Nephron (organoid): Measurements from ENCODE around the gene TMEM200B.
A peak's percentile ranks its signal among the peaks of the same experiment; 100 is the strongest.

ENCODE experiments used
- H3K27ac Mint-ChIP-seq, 3 experiments: 2 replicates each; pipeline ENCODE4 v1.8.0; 2020; ENCODE audit warnings: mixed read lengths in 3 of 3, mild to moderate bottlenecking in 2 of 3, moderate library complexity in 1 of 3
- H3K27me3 Mint-ChIP-seq: 2 replicates; pipeline ENCODE4 v1.8.0; 2021; ENCODE audit warnings: low read depth, mild to moderate bottlenecking, moderate library complexity, mixed read lengths
- H3K36me3 Mint-ChIP-seq: 2 replicates; pipeline ENCODE4 v1.8.0; 2020; ENCODE audit warnings: low read depth, mixed read lengths
- H3K4me1 Mint-ChIP-seq: 2 replicates; pipeline ENCODE4 v1.8.0; 2020; ENCODE audit warnings: mixed read lengths
- H3K4me3 Mint-ChIP-seq, 3 experiments: 2 replicates each; pipeline ENCODE4 v1.8.0; 2020; ENCODE audit warnings: mild to moderate bottlenecking in 3 of 3, mixed read lengths in 3 of 3, moderate library complexity in 2 of 3
- H3K9me3 Mint-ChIP-seq: 2 replicates; pipeline ENCODE4 v1.8.0; 2020; ENCODE audit warnings: mixed read lengths
- CTCF ChIP-seq, 3 experiments: fragments of 200-600 bp; sonication (generic); IDR thresholded peaks; one replicate each; pipeline ENCODE4 v1.5.0; 2021; ENCODE audit warnings: antibody characterized with exemption in 3 of 3; ENCODE audit not compliant: unreplicated experiment in 3 of 3

The TMEM200B gene

GRCh38 chr1:29124366-29125236 lies 898 bp upstream of the TMEM200B start:
- H3K36me3 Mint-ChIP-seq = no peaks in the 10 kb centered on the region
- peak overlapping the region; percentile 85 to 91 (median 89) for H3K4me3 Mint-ChIP-seq
- no peaks in the 10 kb centered on the region for H3K9me3 Mint-ChIP-seq
- TF ChIP-seq CTCF (IDR thresholded peaks at IDR 0.05; ENCODE audit: unreplicated experiment in 3 of 3) = peak; percentile 66 to 72 (median 69)
- peaks cover 15% of the 10 kb centered on the region for H3K4me1 Mint-ChIP-seq
- peaks cover 45% of the 10 kb centered on the region for H3K27me3 Mint-ChIP-seq
- H3K27ac Mint-ChIP-seq = peak overlapping the region; percentile 95 to 98 (median 95)

- no peaks in the 10 kb centered on the region for H3K9me3 Mint-ChIP-seq
- H3K27ac Mint-ChIP-seq = peak overlapping the region; percentile 38 to 96 (median 87)
- H3K4me3 Mint-ChIP-seq = peak overlapping the region; percentile 84 to 87 (median 86)
- TF ChIP-seq CTCF (IDR thresholded peaks at IDR 0.05; ENCODE audit: unreplicated experiment in 3 of 3) = no peak
- peaks cover 4% of the 10 kb centered on the region for H3K36me3 Mint-ChIP-seq
- peaks cover 20% of the 10 kb centered on the region for H3K4me1 Mint-ChIP-seq
- peaks cover 56% of the 10 kb centered on the region for H3K27me3 Mint-ChIP-seq
Measured at GRCh38 chr1:29123053-29123886, 433 bp downstream of the TMEM200B start.

DNA sequence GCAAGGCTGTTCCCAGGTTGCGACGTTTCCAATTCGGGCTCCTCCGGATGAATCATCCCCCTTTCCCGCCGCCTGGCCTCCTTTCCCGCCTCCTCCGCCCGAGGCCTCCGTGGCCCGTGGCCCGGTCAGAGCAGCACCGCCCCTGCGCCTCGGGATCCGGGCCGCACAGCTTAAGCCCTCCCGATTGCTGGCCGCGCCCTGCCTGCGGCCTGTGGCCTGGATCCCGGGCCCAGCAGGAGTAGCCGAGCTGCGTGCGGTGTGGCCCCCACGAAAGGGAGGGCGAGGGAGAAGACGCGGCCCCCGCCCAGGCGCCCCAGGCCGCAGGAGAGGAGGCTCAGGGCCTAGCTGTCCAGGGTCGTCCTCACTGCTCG lies 1.0 kb downstream of the TMEM200B start:
- Mint-ChIP-seq H3K27me3 (peaks cover 52% of the 10 kb centered on the region), H3K27ac (peak overlapping the region; percentile 64 to 96 (median 87)), H3K4me3 (peak overlapping the region; percentile 84 to 87 (median 86)), H3K36me3 (peaks cover 6% of the 10 kb centered on the region), H3K4me1 (peaks cover 20% of the 10 kb centered on the region), H3K9me3 (no peaks in the 10 kb centered on the region)
- no peak for TF ChIP-seq CTCF (IDR thresholded peaks at IDR 0.05; ENCODE audit: unreplicated experiment in 3 of 3)

- no peaks in the 10 kb centered on the region for H3K9me3 Mint-ChIP-seq
- peaks cover 52% of the 10 kb centered on the region for H3K27me3 Mint-ChIP-seq
Measured at GRCh38 chr1:29121936-29122681, 1.6 kb downstream of the TMEM200B start.

More at GRCh38 chr1:29121936-29122681, 1.6 kb downstream of the TMEM200B start:
- peaks cover 20% of the 10 kb centered on the region for H3K4me1 Mint-ChIP-seq
- peak overlapping the region; percentile 84 to 87 (median 84) for H3K4me3 Mint-ChIP-seq
- H3K27ac Mint-ChIP-seq = peak overlapping the region; percentile 64 to 92 (median 74)
- no peak for TF ChIP-seq CTCF (IDR thresholded peaks at IDR 0.05; ENCODE audit: unreplicated experiment in 3 of 3)
- H3K36me3 Mint-ChIP-seq = peaks cover 11% of the 10 kb centered on the region
